GM19099 (cell line): ENCODE data around the gene CSMD2.

Experiments used
- POLR2A ChIP-seq: IDR thresholded peaks from 3 replicates; pipeline ENCODE4 v1.6.1; 2011; ENCODE audit warnings: low read depth; ENCODE audit not compliant: insufficient read length; ENCODE audit errors: extremely low read depth

The CSMD2 gene

GRCh38 chr1:34165422-34165921 is 442 bp upstream of the CSMD2 start:
- TF ChIP-seq POLR2A: no peak

GRCh38 chr1:34163792-34164731 is 968 bp downstream of the CSMD2 start:
- TF ChIP-seq POLR2A: no peak

GRCh38 chr1:34162852-34163766 is 1.9 kb downstream of the CSMD2 start:
- TF ChIP-seq POLR2A: no peak

GRCh38 chr1:34156739-34157138 is 8.3 kb downstream of the CSMD2 start:
- no peak for TF ChIP-seq POLR2A

- TF ChIP-seq POLR2A: no peak
Observed at GRCh38 chr1:34155860-34156259, 9.2 kb downstream of the CSMD2 start.

GRCh38 chr1:34153246-34153645 is 11.8 kb downstream of the CSMD2 start:
- no peak for TF ChIP-seq POLR2A

- no peak for TF ChIP-seq POLR2A
Observed at GRCh38 chr1:34149501-34149900, 15.5 kb downstream of the CSMD2 start.

- no peak for TF ChIP-seq POLR2A
Observed at GRCh38 chr1:34147301-34147700, 17.7 kb downstream of the CSMD2 start.

GRCh38 chr1:34144766-34145165 is 20.3 kb downstream of the CSMD2 start:
- no peak for TF ChIP-seq POLR2A

- TF ChIP-seq POLR2A: no peak
Observed at GRCh38 chr1:34143975-34144374, 21.1 kb downstream of the CSMD2 start.

GRCh38 chr1:34140011-34140676 is 24.9 kb downstream of the CSMD2 start:
- TF ChIP-seq POLR2A: no peak

GRCh38 chr1:34137411-34137810 is 27.6 kb downstream of the CSMD2 start:
- no peak for TF ChIP-seq POLR2A

- TF ChIP-seq POLR2A: no peak
Observed at GRCh38 chr1:34132161-34132420, 32.9 kb downstream of the CSMD2 start.

GRCh38 chr1:34131396-34132160 is 33.5 kb downstream of the CSMD2 start:
- no peak for TF ChIP-seq POLR2A
